GM21423 (cell line): ENCODE data around the gene DSC1.
"Not testable (repeated sequence)": the region's sequence is repeated elsewhere in the genome, so short reads cannot be mapped to it uniquely, and the experiment has no call there.

Source experiments
- ATAC-seq: cut with Tn5 transposase; IDR thresholded peaks from one replicate; pipeline ENCODE4 v1.9.1; 2021; ENCODE audit warnings: mild to moderate bottlenecking, moderate library complexity; ENCODE audit not compliant: unreplicated experiment

DSC1 gene

DNA sequence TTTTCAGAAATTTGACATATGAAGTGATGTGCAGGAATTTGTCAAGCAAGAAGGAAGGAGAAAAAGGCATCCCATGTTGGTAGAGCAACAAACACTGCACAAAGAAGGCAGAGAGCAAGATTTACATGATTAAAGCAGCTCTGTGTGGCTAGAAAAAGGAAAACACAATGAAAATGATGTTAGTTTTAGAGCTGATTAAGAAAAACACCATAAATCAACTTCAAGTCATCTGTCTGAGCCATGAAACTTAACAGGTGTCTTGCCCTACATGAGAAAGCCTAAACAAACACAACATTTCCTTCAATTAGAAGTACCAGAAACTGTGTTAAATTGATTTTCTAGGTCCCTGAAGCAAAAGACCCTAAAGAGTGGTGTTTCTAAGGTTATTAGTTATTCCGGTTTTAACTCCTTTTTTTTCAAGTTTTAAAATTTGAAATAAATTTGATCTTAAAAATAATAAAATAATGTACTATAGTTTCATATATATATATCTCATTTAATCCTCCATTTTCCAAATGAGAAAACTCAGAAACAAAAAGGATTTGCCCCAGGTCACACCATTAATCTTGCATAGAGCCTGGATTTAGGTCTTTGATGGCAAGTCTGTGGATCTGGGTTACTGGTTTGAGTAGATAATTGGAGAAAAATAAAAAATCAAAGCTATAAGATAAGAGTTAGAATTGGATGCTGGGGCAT is 8.6 kb upstream of the DSC1 start:
- no peak for ATAC-seq

- ATAC-seq: no peak
Measured at GRCh38 chr18:31170335-31170734, 7.7 kb upstream of the DSC1 start.

DNA sequence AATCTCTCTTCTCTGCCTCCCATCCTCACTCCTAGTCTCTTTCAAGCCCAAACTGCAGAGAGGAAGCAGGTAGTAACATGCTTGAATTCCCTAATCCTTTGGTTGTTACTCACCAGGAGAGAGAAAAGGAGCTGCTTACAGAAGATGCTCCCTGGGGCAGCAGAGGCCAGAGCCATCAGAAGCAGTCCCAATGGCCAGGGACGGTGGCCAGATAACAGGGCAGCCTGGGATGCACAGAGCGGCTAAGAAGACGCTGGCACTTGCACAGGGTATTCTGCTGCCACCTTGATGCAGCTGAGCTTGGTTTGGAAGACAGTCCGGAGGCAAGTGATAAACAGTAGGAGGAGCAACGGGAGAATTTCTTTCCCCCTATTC is 250 bp downstream of the DSC1 start:
- no peak for ATAC-seq

GRCh38 chr18:31161757-31162418 is 768 bp downstream of the DSC1 start:
- ATAC-seq: no peak

DNA sequence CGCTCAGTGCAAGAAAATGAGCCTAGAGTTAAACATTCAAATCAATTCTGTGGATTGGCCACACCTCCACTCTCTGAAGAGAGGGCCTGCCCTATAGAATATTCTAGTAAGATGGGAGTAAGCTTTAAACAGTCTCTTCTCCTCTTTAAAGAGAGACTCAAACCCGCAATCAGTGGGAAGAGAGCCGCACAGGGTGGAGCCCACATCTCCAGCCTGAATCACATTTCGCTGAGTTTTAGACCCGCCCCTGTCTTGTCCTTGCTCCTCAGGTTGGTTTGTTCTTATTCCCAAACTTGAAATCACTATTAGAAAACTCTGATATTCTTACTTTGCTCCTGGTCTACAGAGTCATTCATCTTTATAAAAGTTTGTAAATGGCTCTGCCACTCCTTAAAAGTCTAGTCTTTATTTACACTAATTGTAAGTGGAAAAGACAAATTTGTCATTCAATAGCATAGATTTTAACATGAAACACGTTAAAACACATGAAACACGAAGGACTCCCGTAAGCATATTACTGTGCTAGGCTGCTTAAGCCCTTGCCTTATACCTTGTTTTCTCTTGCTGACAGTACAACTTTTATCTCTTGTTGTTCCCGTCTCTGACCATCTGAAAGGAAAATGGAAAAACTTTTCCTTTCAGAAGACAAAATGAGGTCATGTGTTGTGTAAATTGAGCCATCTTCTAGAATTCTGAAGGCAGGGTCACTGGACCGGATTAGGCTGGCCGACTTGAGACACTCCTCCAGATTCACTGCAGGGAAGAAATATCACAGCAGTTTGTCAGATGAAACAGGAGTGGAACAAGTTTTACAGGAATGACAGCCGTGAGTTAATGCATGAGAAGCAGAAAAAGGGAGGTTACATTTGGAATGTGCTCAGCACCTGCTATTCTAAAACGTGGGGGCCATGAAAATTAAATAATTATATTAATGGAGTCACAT is 5.6 kb downstream of the DSC1 start:
- no peak for ATAC-seq

- ATAC-seq: no peak
Measured at GRCh38 chr18:31155498-31155897, 7.2 kb downstream of the DSC1 start.

DNA sequence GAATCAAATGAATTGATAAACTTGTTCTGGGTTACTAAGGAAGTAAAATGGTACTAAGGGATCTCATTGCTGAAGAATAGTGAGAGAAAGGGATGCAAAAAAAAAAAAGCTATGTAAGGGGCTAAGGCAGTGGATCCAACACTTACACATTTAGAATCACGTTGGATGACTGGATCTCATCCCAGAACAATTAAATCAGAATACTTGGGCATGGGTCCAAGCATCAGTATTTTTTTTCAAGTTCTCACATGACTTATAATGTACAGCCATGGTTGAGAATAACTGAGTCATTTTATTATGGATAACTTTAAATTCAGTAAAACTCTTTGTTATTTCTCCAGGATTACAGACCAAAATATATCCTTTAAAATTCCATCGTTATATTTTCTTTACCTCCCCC is 8.5 kb downstream of the DSC1 start:
- ATAC-seq: no peak

DNA sequence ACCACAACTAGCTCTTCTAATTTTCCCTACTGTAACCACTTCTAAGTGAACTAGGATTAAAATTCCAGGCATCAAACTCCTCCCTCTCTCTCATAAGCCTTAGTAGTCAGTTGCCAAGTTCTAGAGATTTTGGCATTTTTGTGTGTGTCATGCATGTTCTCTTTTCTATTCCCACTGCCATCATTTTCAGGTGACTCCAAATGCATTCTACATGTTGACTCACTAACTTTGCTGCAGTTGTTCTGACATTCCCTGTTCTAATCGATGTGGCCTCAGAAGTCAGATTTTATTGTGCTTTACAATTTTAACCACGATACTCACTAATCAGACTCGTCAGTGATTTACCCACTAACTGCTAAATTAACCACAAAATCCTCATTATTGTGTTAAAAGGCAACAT is 13.3 kb downstream of the DSC1 start:
- ATAC-seq: no peak

DNA sequence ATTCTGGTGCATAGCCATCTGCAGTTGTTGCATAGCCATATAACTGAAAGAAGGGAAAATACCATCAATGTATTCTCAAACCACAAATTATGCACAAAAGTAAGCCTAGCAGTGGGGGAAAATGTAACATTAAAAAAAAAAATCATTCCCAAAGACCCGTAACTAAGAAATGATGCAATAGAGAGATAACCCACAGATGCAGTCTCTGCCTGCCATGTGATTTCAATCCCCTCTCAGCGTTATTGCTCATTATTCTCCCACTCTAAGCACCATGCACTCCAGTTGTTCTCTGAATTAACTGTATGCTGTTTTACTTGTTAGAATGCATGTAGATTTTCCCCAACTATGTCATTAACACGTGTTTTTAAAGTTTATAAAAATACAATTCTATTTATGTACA is 14.1 kb downstream of the DSC1 start:
- ATAC-seq: no peak

GRCh38 chr18:31146809-31147208 is 15.8 kb downstream of the DSC1 start:
- no peak for ATAC-seq

- ATAC-seq: no peak
Measured at GRCh38 chr18:31143025-31143424, 19.6 kb downstream of the DSC1 start.

DNA sequence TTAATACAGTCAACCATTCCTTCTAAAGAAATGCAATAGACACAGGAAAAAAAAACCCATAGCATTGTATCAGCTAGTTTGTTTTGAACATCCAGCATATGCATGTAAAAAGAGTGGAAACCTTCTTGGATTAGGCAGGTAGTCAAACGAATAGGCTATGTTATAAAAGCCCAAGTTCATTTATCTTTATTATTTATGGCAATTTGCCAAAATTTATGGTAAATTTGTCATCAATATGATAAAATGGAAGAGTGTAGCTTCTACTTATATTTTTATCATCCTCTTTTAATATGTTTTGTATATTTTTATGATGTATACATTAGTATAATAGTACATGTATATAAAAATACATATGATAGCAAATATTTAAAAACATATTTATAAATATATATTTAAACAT is 23.9 kb downstream of the DSC1 start:
- no peak for ATAC-seq

GRCh38 chr18:31134988-31135529 is 27.6 kb downstream of the DSC1 start:
- ATAC-seq: no peak

DNA sequence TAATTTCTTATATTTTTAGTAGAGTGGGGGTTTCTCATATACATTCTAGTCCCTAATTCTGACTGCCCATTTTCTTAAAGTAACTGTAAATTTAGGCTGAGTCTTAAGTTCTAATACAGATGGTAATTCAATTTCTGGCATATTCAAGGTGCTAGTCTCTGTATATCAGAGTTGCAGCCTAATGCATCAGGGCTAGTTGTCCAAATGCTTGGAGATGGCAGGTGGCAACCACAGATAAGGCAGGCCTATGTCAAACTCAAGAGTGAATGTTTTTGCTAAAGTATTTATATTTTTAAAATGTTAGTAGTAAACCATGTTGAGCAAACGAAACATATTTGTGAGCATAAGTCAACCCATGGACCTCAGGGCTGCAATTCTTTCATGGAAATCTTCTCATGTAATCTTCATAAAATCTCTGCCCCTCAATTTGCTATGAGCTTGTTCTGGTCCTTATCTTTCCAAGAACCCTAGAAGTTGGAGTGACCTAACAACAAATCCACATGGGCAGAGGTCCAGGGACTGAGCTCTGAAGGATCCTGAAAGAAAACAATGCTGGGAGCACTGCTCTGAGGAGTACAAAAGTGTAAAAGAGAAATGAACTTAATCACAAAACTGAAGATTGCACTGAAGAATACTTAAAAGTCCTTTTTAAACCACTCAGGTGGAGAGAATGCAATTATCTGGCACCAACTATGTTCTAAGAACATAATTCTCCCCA is 33.1 kb downstream of the DSC1 start:
- ATAC-seq: no peak

DNA sequence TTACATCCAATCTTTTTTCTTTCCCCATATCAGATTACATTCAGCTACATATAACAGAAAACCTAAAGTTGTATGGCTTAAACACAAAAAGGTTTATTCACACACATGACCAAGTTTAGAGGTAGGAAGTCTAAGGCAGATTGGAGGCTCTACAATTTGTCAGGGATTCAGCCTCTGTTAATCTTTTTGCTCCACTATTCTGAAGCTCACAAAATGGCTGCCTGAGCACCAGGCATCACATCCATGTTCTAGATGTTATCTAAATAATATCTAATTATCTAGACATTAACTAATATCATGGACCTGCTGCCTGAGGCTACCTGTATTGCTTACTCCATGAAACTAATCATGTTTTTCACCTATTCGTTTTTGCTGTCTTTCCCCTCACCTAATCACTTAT is 36.8 kb downstream of the DSC1 start:
- no peak for ATAC-seq

GRCh38 chr18:31123125-31123524 is 39.5 kb downstream of the DSC1 start:
- not testable (repeated sequence) for ATAC-seq

DNA sequence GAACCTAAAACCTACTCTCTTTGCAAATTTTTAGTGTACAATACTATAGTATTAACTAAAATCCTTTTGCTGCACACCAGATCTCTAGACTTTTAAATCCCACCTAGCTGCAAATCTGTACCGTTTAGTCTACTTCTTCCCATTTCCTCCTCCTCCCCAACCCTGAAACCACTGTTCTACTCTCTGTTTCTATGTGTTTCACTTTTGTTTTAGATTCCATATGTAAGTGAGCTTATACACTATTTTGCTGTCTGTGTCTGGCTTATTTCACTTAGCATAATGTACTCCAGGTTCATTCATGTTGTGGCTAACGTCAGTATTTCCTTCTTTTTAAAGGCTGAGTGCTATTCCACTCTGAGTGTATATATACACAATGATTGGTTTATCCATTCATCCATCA is 42.1 kb downstream of the DSC1 start:
- no peak for ATAC-seq

GRCh38 chr18:31116853-31117595 is 45.6 kb downstream of the DSC1 start:
- ATAC-seq: no peak

DNA sequence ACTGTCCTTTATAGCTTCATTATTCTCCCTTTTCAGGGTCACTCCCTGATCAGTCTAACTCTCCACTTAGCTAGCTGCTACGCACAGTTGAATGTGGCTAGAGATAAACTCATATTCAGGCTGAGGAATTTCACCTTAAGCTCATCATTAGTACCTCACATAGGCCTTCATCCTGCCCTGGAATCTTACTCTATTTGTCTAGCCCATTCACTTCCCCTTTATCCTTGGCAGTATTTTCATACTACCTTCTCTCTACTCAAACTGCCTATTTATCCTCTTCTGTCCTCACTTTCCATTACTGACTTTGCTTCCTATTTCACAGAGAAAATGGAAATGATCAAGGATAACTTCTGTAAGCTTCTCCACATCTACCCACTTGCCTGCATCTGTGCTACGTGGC is 49.9 kb downstream of the DSC1 start:
- no peak for ATAC-seq

- ATAC-seq: no peak
Measured at GRCh38 chr18:31105733-31106132, 56.9 kb downstream of the DSC1 start.
